T-helper 2 cell (primary cell): ENCODE results near the gene FN3K.
"Not testable (repeated sequence)": the region's sequence is repeated elsewhere in the genome, so short reads cannot be mapped to it uniquely, and the experiment has no call there.

Source experiments
- DNase-seq, 5 experiments: peaks; one replicate each; pipeline versions ENCODE4 v3.0.0 to v3.0.0-alpha.2; 2012 to 2022

FN3K gene

DNA sequence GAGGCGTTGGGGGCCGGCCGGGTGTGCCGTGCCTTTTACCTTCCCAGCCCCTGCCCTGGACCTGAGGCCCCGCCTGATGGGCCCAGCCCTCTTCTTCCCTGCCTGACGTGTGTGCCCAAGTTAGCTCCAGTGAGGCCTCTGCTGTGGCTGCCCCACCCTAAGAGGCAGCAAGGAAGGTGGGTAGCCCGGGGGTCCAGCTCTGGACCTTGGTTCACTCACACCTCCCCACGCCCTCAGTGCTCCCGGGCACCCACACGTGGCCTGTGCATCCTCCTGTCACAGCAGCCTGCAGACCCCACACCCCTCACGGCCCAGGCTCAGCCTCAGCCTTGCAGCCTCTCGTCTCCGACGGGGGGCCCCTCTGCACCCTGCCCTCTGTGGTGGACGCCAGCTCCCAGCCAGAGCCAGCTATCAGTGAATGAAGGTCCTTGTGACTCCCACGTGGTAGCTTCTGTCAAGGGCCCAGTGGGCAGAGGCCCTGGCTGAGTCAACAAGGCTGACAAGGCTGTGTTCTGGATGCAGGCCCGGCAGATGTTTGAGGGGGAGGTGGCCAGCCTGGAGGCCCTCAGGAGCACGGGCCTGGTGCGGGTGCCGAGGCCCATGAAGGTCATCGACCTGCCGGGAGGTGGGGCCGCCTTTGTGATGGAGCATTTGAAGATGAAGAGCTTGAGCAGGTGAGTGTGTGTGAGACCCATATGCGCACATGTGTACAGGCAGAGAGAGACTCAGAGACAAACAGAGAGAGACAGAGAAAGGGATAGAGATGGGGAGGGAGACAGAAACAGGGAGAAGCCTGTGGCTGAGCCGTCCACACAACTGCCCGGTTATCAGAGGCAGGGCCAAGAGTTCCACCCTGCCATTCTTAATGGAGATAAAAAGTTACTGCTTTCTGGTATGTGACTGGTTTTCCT is 2.8 kb downstream of the FN3K start:
- DNase-seq = no peak

DNA sequence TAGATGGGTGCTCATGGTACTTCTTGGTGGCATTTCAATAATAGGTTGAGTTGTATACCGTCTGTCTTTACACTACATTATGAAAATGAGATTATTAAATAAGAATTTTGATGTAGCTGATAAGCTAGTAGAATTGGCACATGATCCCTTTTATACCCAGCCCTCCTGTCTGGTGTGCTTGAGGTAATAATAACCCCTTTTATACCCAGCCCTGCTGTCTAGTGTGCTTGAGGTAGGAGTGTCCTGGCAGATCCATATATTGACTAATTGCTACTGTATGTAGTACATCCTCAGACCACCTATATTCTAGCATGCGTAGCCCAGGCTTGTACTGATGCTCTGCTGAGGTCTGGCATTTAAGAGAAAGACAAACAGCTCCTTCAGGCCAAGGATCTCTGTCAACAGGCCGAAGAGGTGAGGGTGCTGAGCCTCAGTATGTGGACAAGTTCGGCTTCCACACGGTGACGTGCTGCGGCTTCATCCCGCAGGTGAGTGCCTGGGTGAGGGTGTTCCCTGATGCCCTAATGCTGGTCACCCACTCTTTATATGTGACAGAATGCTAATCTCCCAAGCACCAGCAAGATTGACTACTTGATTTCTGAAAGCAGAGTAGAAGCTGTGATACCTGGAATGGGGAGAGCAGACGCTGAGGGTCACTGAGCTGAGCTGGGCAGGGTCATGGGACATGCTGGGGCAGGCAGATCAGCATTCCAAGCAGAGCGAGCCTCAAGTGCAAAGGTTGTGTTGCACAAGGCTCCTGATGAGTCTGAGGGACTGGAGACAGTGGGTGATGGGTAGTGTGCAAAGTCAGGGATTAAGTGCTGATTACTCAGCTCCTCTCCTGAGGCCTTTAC is 5.7 kb downstream of the FN3K start:
- no peak for DNase-seq

DNA sequence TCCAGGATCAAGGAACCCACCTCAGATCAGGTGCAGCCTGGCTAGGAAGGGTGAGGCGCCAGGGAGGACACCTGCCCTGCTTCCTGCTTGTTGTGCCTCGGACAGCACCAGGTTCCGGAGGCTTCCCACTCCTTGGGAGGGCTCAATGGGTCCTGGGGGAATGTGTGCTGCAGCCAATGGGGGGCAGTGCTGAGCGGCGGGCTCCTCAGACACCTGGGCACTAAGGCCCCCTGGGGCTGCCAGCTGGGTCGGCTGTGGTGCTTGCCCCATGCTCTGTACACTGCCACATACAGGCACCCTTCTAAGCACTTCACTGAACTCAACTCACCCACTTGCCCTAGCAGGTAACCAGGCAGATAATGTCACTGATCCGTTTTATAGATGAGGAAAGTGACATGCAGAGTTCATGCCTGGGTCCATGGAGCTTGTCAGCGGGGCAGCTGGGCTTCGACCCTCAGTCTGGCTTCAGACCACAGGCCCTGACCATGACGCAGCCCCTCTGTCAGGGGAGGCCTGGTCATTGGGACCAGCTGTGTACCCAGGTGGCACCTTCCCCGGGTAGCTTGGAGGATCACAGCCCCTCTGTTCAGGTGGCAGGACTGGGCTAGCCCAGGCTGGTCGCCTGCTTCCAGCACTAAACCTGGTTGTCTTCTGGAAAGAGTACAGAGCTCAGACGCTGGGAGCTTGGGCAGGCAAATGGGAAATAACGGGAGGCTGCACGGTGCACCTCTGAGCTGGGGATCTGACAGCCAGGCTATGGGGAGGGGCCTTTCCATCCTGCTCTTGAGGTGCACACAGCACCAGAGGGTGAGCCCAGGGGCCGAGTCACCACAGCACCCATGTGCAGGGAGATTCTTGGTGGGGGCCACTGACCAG is 8.2 kb downstream of the FN3K start:
- DNase-seq = no peak

DNA sequence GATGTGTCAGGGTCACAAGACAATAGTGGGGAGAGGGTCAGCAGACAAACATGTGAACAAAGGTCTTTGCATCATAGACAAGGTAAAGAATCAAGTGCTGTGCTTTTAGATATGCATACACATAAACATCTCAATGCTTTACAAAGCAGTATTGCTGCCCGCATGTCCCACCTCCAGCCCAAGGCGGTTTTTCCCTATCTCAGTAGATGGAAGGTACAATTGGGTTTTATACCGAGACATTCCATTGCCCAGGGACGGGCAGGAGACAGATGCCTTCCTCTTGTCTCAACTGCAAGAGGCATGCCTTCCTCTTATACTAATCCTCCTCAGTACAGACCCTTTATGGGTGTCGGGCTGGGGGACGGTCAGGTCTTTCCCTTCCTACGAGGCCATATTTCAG is 9.3 kb downstream of the FN3K start:
- DNase-seq = not testable (repeated sequence)

DNA sequence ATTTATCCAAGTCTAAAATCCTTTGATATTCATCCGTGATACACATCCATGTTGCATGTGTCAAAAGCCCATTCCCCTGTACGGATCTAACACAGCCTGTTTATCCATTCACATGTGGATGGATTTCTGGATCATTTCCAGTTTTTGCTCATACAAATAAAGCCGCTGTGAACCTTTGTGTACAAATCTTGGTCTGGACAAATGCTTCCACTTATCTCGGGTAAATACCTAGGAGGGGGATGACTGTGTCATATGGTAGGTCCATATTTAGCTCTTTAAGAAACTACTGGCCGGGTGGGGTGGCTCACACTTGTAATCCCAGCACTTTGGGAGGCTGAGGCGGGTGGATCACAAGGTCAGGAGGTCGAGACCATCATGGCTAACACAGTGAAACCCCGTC is 10.1 kb downstream of the FN3K start:
- DNase-seq = no peak

DNA sequence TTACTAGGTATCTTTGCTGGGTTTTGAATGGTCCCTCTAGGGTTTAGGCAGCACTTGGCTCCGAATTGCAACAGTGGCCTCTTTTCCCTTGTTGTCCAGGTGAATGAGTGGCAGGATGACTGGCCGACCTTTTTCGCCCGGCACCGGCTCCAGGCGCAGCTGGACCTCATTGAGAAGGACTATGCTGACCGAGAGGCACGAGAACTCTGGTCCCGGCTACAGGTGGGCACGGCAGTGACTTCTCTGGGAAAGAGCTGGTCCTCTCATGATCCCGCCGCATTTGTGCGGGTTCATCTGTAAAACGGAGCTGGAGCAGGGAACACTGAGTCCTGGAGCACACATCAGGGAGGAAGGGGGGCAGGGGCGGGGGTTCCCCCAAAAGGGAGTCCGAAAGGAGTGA is 13.3 kb downstream of the FN3K start:
- no peak for DNase-seq

DNA sequence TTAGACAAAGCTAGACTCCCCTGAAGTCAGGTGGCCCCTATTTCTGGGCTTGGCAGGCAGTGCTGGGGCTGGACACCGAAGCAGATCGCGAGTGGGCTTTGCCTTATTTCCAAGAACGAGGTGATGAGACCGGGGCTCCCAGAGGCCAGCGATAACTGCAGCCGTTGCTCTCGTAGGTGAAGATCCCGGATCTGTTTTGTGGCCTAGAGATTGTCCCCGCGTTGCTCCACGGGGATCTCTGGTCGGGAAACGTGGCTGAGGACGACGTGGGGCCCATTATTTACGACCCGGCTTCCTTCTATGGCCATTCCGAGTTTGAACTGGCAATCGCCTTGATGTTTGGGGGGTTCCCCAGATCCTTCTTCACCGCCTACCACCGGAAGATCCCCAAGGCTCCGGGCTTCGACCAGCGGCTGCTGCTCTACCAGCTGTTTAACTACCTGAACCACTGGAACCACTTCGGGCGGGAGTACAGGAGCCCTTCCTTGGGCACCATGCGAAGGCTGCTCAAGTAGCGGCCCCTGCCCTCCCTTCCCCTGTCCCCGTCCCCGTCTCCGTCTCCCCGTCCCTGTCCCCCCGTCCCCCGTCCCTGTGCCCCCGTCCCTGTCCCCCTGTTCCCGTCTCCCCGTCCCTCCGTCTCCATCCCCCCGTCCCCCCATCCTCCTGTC is 15.0 kb downstream of the FN3K start:
- no peak for DNase-seq

DNA sequence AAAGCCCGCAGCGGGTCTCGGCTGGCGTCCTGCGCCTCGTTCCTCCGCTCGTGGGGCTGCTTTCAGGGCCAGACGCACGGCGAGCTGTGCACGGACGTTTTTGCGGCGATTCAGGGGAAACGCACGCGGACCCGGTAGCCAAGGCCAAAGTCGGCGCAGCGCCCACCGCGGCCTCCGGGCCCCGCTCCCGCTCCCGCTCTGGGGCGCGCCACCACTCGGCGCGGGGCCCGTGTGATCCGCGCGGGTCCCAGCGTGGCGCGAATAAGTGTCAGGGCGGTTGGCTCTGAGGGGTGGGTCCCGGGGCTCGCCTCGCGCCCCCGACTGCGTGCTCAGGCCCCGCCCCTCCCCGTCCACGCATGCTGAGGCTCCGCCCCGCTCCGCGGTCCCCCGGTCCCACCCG is 15.8 kb downstream of the FN3K start:
- DNase-seq = no peak

DNA sequence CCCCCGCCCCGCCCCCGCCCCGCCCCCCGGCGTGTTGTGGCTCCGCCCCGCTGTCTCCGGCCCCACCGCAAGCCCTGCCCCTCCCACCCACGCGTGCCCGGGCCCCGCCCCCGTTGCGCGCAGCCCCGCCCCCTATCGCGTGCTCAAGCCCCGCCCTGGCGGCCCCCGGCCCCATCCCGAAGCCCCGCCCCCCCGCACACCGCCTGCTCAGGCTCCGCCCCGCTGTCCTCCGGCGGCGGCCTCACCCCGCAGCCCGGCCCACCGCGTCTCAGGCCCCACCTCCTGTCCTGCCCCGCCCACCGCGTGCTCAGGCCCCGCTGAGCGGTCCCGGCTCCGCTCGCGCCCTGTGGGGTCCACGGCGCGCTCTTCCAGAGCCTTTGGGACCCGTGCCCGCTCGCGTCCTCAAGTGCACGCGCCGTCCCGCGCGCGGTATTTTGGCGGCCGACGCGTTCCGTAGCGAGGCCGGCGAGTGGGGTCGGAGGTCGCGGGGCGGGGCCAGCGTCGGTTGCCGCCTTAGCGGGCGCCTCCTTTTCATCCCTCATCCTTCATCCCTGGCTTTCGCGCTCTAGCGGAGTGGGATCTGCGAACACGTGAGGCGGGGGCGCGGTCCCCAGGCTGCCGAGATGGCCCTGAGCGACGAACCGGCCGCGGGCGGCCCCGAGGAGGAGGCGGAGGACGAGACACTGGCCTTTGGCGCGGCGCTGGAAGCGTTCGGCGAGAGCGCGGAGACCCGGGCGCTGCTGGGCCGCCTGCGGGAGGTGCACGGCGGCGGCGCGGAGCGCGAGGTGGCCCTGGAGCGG is 16.4 kb downstream of the FN3K start, which contains the start of gene TBCD:
TSS of gene TBCD (plus strand) at position 495 of the 800 bp plus-strand sequence. CDS start at position 624, 129 bp downstream.
- peak; percentile 79 to 93 (median 82) for DNase-seq

DNA sequence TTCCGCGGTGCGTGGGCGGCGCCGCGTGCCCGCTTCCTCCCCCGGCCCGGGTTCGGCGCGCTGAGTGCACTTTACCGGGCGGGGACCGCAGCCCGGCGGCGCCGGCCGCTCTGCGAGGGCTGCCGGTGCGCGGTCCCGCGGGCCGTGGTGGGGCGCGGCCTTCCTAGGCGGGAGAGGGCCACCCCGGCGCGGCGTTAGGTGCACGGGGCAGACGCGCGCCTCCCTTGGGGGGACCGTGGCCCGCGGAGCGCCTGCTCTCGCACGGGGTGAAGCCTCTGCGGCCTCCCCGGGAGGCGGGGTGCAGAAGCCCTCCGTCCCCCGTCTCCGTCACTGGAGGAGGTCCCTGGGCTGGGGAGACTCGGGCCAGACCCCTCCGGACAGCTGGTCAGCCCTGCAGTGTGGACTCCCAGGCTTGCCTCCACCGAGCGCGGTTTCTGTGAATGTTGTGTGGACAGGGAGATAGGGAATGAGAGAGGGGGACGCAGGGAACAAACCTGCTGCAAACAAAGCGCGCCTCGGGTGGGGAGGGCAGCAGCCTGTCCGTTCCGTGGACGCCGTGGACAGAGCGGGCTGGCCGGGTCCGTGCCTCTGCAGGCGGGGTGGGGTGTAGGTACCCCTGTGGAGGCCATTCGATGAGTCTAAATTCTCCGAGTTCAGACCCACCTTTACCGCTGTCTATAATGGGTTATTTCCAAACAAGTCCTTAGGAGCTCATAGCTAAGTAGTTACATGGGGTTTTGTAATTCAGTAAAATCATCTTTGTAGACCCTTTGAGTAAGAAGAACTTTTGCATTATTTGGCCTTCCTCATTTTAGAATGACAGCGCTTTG is 17.2 kb downstream of the FN3K start:
- no peak for DNase-seq

DNA sequence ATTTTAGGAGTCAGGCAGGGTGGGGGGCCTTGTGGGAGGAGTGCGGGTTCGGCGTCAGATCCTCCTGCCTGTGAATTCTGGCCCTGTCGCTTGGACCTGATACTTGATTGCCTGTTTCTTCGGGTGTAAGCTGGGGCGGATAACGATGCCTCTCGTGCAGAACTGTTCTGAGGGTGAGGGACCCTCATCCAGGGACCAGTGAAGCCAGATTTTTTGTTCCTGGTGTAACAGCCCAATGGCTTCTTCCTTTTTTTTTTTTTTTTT is 17.7 kb downstream of the FN3K start:
- no peak for DNase-seq

DNA sequence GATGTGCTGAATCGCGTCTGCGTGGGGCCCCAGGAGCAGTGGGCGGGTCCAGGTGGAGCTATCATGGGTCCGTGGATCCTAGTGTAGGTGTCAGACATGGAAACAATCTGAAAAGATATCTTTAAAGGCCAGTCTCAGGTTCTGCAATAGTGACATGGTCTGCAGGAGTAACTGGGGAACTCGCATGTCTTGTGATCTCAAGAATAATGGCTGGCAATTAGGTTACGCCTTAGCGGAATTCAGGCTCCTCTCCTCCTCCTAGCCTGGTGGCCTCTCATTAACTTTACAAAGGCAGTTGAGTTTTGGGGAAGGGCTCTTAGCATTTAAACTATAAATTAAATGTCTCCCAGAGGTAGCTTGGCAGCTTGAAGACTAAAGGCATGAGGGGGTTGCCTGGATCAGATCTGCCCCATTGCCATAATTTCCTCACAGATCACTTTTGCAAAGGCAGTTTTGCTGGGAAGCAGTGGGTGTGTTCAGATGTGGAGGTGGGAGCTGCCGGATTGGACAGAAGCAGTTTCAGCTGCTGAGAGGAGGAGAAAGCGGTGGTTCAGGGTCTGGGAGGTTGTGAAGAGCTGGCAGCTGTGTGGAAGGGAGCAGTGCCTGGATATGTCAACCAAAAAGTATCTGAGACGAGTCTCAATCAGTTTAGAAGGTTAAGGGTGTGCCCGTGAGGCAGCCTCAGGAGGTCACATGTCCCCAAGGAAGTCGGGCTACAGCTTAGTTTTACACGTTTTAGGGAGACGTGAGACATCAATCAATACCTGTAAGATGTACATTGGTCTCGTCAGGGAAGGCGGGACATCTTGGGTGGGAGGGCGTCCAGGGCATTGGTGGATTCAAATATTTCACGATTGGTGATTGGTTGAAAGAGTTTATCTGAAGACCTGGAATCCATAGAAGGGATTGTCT is 19.1 kb downstream of the FN3K start:
- peak in 1 of 5 experiments; percentile 70 for DNase-seq

DNA sequence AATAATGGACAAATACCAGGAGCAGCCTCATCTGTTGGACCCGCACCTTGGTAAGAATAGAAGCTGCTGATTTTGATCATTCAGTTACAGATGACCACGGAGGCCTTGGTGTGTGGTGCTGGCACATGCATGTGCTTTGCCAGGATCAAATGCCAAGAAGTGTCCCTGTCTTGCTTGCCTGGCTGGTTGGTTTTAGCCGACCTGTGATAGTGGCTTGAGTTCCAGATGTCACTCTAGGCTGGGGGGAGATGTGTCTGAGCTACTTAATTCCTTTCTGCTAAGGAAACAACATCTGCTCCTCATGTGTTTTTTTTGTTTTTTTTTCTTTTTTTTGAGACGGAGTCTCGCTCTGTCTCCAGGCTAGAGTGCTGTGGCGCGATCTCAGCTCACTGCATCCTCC is 20.8 kb downstream of the FN3K start:
- no peak for DNase-seq

DNA sequence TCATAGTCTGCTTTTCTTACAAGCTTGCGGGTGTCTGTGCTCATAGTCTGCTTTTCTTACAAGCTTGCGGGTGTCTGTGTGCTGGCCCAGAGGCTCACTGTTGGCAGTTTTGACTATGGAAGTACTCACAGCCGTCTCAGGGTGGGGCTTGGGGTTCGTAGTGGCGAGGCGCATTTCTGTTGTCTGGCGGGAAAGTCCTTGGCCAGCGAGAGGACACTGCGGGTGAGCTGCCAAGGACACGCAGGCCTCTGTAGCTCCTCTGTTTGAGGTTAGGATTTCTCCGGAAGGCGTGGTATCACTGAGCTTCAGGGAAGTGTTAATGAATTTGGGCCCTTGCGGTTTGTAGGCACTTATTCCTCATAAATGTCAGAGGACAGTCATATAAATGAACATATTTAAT is 30.0 kb downstream of the FN3K start:
- DNase-seq = no peak

DNA sequence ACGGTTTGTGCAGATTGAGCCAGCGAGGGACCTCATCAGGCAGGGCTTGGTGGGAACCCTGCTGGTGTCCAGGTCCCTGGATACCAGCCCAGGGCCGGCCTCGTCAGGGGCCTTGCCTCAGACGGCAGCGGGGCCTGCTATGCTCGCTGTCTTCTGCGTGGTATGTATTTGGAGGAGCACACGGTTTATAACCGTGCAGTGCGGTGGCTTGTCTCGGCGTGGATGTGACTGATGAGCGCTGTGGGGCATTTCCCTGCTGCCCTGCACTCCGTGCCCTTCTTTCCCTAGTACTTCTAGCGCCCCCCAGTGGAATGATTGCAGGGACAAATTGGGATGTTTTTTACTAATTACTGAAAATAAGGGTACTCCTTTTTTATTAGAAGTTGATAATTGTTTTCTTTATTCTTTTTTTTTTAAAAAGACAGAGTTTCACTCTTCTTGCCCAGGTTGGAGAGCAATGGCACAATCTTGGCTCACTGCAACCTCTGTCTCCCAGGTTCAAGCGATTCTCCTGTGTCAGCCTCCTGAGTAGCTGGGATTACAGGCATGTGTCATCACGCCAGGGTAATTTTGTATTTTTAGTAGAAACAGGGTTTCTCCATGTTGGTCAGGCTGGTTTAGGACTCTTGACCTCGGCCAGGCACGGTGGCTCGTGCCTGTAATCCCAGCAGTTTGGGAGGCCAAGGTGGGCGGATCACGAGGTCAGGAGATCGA is 31.8 kb downstream of the FN3K start:
- DNase-seq = peak in 1 of 5 experiments; percentile 37

DNA sequence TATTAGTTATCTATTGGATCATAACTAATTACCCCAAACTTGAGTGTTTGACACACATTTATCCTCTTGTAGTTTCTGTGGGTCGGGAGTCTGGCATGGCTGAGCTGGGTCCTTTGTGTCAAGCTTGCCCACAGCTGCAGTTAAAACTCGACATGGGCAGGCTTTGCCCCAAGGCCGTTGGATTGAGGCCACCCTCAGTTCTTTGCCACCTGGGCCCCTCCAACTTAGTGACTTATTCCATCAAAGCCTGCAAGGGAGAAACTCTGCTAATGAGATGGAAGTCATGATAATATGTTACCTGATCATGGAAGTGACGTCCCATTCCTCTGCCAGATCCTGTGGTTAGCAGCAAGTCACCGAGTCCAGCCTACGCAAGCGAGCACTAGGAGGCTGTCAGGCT is 33.6 kb downstream of the FN3K start:
- no peak for DNase-seq

DNA sequence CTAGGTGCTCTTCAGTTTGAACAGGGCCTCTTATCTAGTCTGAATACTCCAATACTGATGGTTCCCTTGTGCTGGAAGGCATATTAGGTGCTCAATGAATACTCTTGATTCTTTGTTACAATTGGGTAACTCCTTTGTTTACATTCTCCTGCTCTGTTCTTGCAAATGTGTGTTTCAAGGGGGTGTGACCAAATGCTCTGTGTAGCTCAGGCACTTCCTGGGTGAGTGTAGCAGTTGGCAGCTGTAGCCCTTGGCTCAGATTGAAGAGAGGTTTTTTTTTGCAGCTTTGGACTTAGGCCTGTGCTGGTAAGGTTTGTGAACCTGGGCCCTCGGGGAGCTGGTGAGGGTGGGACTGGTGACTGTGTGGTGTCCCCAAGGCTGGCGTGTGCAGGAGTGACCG is 36.6 kb downstream of the FN3K start:
- DNase-seq = peak in 1 of 5 experiments; percentile 51

DNA sequence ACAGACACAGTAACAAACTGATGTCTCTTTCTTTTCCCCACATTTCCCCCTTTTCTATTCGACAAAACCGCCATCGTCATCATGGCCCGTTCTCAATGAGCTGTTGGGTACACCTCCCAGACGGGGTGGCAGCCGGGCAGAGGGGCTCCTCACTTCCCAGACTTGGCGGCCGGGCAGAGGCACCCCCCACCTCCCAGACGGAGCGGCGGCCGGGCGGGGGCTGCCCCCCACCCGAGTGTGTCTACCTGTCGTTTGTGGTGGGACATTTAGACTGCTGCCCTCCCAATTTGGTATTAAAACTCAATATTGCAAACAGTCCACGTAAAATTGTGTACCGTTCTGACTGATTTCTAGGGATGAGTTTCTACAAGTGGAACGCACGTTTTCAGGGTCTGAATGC is 39.0 kb downstream of the FN3K start:
- DNase-seq = not testable (repeated sequence)
